Measurements from ENCODE around the gene TOP3B. TPM values are rescaled to one million over a fixed set of nuclear protein-coding genes. Genes with fewer than 3 reads are reported as not detected.

TOP3B gene
- total RNA-seq, 5 donors from 2014 or later (not counting 1 experiment from before 2014, with no cell fraction given), result 58.9 to 90.6 (median 65.9) TPM

- DNase-seq (no peak), ATAC-seq (replicated peaks in 1 of 4) (no peak)
- Mint-ChIP-seq H3K4me1 (no peaks in the 10 kb centered on the region), H3K27ac (no peak overlapping the region), H3K9me3 (no peaks in the 10 kb centered on the region), H3K27me3 (no peaks in the 10 kb centered on the region), H3K36me3 (peaks cover 3% of the 10 kb centered on the region), H3K4me3 (no peak overlapping the region)
- Histone ChIP-seq H3K27me3 (replicated peaks in 1 of 2; ENCODE audit: control insufficient read depth in 2 of 2, extremely low read depth in 1 of 2, insufficient read depth in 2 of 2, low read length in 1 of 2) (no peaks in the 10 kb centered on the region), H3K27ac (ENCODE audit: low read length) (no peak overlapping the region), H3K4me1 (ENCODE audit: control insufficient read depth in 1 of 2, extremely low read depth in 1 of 2, insufficient read depth in 2 of 2, low read length in 2 of 2) (no peaks in the 10 kb centered on the region), H3K9me3 (no peaks in the 10 kb centered on the region), H3K4me3 (ENCODE audit: control insufficient read depth in 1 of 2, extremely low read depth in 1 of 2, low read length in 1 of 2) (no peak overlapping the region), H3K36me3 (ENCODE audit: control insufficient read depth in 2 of 2, extremely low read depth in 1 of 2, insufficient read depth in 1 of 2, low read length in 1 of 2) (peaks cover 0 to 5% of the 10 kb centered on the region in 2 donors)
- WGBS (ENCODE audit: insufficient coverage), result 91% methylated on average over 15 of the region's 21 CpGs
- CTCF ChIA-PET, result interaction anchor here in 1 of 2 donors (0.6 kb wide), 1 partner anchor 441 kb away, joined by 4 read pairs; no protein-coding TSS in a partner anchor
- POLR2A ChIA-PET, result interaction anchor here in 1 of 2 donors (0.5 kb wide), 1 partner anchor 67 kb away, joined by 3 read pairs; no protein-coding TSS in a partner anchor
Observed at GRCh38 chr22:21923163-21923561, 59.4 kb downstream of the TOP3B start.

- no peak for ATAC-seq (replicated peaks in 1 of 4)
- no peak overlapping the region for H3K4me3 ChIP-seq (ENCODE audit: control insufficient read depth in 1 of 2, extremely low read depth in 1 of 2, low read length in 1 of 2)
- H3K36me3 ChIP-seq (ENCODE audit: control insufficient read depth in 2 of 2, extremely low read depth in 1 of 2, insufficient read depth in 1 of 2, low read length in 1 of 2), result peaks cover 0 to 5% of the 10 kb centered on the region in 2 donors
- no peaks in the 10 kb centered on the region for H3K27me3 ChIP-seq (replicated peaks in 1 of 2; ENCODE audit: control insufficient read depth in 2 of 2, extremely low read depth in 1 of 2, insufficient read depth in 2 of 2, low read length in 1 of 2)
- H3K4me1 ChIP-seq (ENCODE audit: control insufficient read depth in 1 of 2, extremely low read depth in 1 of 2, insufficient read depth in 2 of 2, low read length in 2 of 2), result no peaks in the 10 kb centered on the region
- no peak overlapping the region for H3K27ac ChIP-seq (ENCODE audit: low read length)
- DNase-seq, result no peak
- 93% methylated on average over 11 of the region's 20 CpGs for WGBS (ENCODE audit: insufficient coverage)
- ChIA-PET POLR2A (interaction anchor here in 1 of 2 donors (0.5 kb wide), 1 partner anchor 66 kb away, joined by 3 read pairs; no protein-coding TSS in a partner anchor), CTCF (no interaction called here)
- Mint-ChIP-seq H3K27me3 (no peaks in the 10 kb centered on the region), H3K36me3 (peaks cover 3% of the 10 kb centered on the region), H3K27ac (no peak overlapping the region), H3K4me1 (no peaks in the 10 kb centered on the region), H3K9me3 (no peaks in the 10 kb centered on the region), H3K4me3 (no peak overlapping the region)
- no peaks in the 10 kb centered on the region for H3K9me3 ChIP-seq
Observed at GRCh38 chr22:21922370-21923162, 60.0 kb downstream of the TOP3B start.

GRCh38 chr22:21921729-21922128 is 60.9 kb downstream of the TOP3B start:
- H3K27ac Mint-ChIP-seq, result no peak overlapping the region
- H3K4me1 Mint-ChIP-seq, result no peaks in the 10 kb centered on the region
- ATAC-seq (replicated peaks in 1 of 4) (no peak), DNase-seq (no peak)
- Histone ChIP-seq H3K9me3 (no peaks in the 10 kb centered on the region), H3K36me3 (ENCODE audit: control insufficient read depth in 2 of 2, extremely low read depth in 1 of 2, insufficient read depth in 1 of 2, low read length in 1 of 2) (peaks cover 0 to 5% of the 10 kb centered on the region in 2 donors), H3K27me3 (replicated peaks in 1 of 2; ENCODE audit: control insufficient read depth in 2 of 2, extremely low read depth in 1 of 2, insufficient read depth in 2 of 2, low read length in 1 of 2) (no peaks in the 10 kb centered on the region), H3K4me3 (ENCODE audit: control insufficient read depth in 1 of 2, extremely low read depth in 1 of 2, low read length in 1 of 2) (no peak overlapping the region), H3K4me1 (ENCODE audit: control insufficient read depth in 1 of 2, extremely low read depth in 1 of 2, insufficient read depth in 2 of 2, low read length in 2 of 2) (no peaks in the 10 kb centered on the region), H3K27ac (ENCODE audit: low read length) (no peak overlapping the region)
- ChIA-PET POLR2A (no interaction called here), CTCF (no interaction called here)
- no peak overlapping the region for H3K4me3 Mint-ChIP-seq
- 100% methylated on average over 1 of the region's 8 CpGs for WGBS (ENCODE audit: insufficient coverage)
- H3K36me3 Mint-ChIP-seq, result peaks cover 3% of the 10 kb centered on the region
- H3K27me3 Mint-ChIP-seq, result no peaks in the 10 kb centered on the region
- no peaks in the 10 kb centered on the region for H3K9me3 Mint-ChIP-seq

GRCh38 chr22:21921184-21921721 is 61.3 kb downstream of the TOP3B start:
- H3K27ac ChIP-seq (ENCODE audit: low read length), result no peak overlapping the region
- 92% methylated on average over 10 of the region's 13 CpGs for WGBS (ENCODE audit: insufficient coverage)
- ChIA-PET POLR2A (no interaction called here), CTCF (no interaction called here)
- peaks cover 0 to 5% of the 10 kb centered on the region in 2 donors for H3K36me3 ChIP-seq (ENCODE audit: control insufficient read depth in 2 of 2, extremely low read depth in 1 of 2, insufficient read depth in 1 of 2, low read length in 1 of 2)
- H3K27me3 Mint-ChIP-seq, result no peaks in the 10 kb centered on the region
- H3K27ac Mint-ChIP-seq, result no peak overlapping the region
- H3K36me3 Mint-ChIP-seq, result peaks cover 3% of the 10 kb centered on the region
- H3K4me3 ChIP-seq (ENCODE audit: control insufficient read depth in 1 of 2, extremely low read depth in 1 of 2, low read length in 1 of 2), result no peak overlapping the region
- DNase-seq (no peak), ATAC-seq (replicated peaks in 1 of 4) (no peak)
- H3K9me3 Mint-ChIP-seq, result no peaks in the 10 kb centered on the region
- no peak overlapping the region for H3K4me3 Mint-ChIP-seq
- no peaks in the 10 kb centered on the region for H3K4me1 ChIP-seq (ENCODE audit: control insufficient read depth in 1 of 2, extremely low read depth in 1 of 2, insufficient read depth in 2 of 2, low read length in 2 of 2)
- H3K4me1 Mint-ChIP-seq, result no peaks in the 10 kb centered on the region
- H3K27me3 ChIP-seq (replicated peaks in 1 of 2; ENCODE audit: control insufficient read depth in 2 of 2, extremely low read depth in 1 of 2, insufficient read depth in 2 of 2, low read length in 1 of 2), result no peaks in the 10 kb centered on the region
- no peaks in the 10 kb centered on the region for H3K9me3 ChIP-seq

- H3K27ac ChIP-seq (ENCODE audit: low read length), result no peak overlapping the region
- peaks cover 3% of the 10 kb centered on the region for H3K36me3 Mint-ChIP-seq
- H3K4me3 Mint-ChIP-seq, result no peak overlapping the region
- no peaks in the 10 kb centered on the region for H3K4me1 Mint-ChIP-seq
- ChIA-PET POLR2A (no interaction called here), CTCF (no interaction called here)
- no peaks in the 10 kb centered on the region for H3K9me3 ChIP-seq
- H3K4me3 ChIP-seq (ENCODE audit: control insufficient read depth in 1 of 2, extremely low read depth in 1 of 2, low read length in 1 of 2), result no peak overlapping the region
- WGBS (ENCODE audit: insufficient coverage), result 91% methylated on average over 14 of the region's 16 CpGs
- H3K27me3 Mint-ChIP-seq, result no peaks in the 10 kb centered on the region
- H3K27me3 ChIP-seq (replicated peaks in 1 of 2; ENCODE audit: control insufficient read depth in 2 of 2, extremely low read depth in 1 of 2, insufficient read depth in 2 of 2, low read length in 1 of 2), result no peaks in the 10 kb centered on the region
- H3K36me3 ChIP-seq (ENCODE audit: control insufficient read depth in 2 of 2, extremely low read depth in 1 of 2, insufficient read depth in 1 of 2, low read length in 1 of 2), result peaks cover 0 to 5% of the 10 kb centered on the region in 2 donors
- DNase-seq (no peak), ATAC-seq (replicated peaks in 1 of 4) (no peak)
- H3K4me1 ChIP-seq (ENCODE audit: control insufficient read depth in 1 of 2, extremely low read depth in 1 of 2, insufficient read depth in 2 of 2, low read length in 2 of 2), result no peaks in the 10 kb centered on the region
- no peak overlapping the region for H3K27ac Mint-ChIP-seq
- H3K9me3 Mint-ChIP-seq, result no peaks in the 10 kb centered on the region
Observed at GRCh38 chr22:21920341-21921183, 62.0 kb downstream of the TOP3B start.

GRCh38 chr22:21919526-21920307 is 62.9 kb downstream of the TOP3B start:
- peaks cover 3% of the 10 kb centered on the region for H3K36me3 Mint-ChIP-seq
- H3K4me3 Mint-ChIP-seq, result no peak overlapping the region
- no peaks in the 10 kb centered on the region for H3K9me3 Mint-ChIP-seq
- ChIA-PET POLR2A (no interaction called here), CTCF (no interaction called here)
- WGBS (ENCODE audit: insufficient coverage), result 99% methylated on average over 9 of the region's 20 CpGs
- no peaks in the 10 kb centered on the region for H3K27me3 ChIP-seq (replicated peaks in 1 of 2; ENCODE audit: control insufficient read depth in 2 of 2, extremely low read depth in 1 of 2, insufficient read depth in 2 of 2, low read length in 1 of 2)
- no peaks in the 10 kb centered on the region for H3K9me3 ChIP-seq
- no peak overlapping the region for H3K27ac ChIP-seq (ENCODE audit: low read length)
- no peak for ATAC-seq (replicated peaks in 1 of 4)
- peaks cover 0 to 5% of the 10 kb centered on the region in 2 donors for H3K36me3 ChIP-seq (ENCODE audit: control insufficient read depth in 2 of 2, extremely low read depth in 1 of 2, insufficient read depth in 1 of 2, low read length in 1 of 2)
- no peak overlapping the region for H3K4me3 ChIP-seq (ENCODE audit: control insufficient read depth in 1 of 2, extremely low read depth in 1 of 2, low read length in 1 of 2)
- no peak overlapping the region for H3K27ac Mint-ChIP-seq
- H3K4me1 Mint-ChIP-seq, result no peaks in the 10 kb centered on the region
- no peaks in the 10 kb centered on the region for H3K27me3 Mint-ChIP-seq
- DNase-seq, result no peak
- no peaks in the 10 kb centered on the region for H3K4me1 ChIP-seq (ENCODE audit: control insufficient read depth in 1 of 2, extremely low read depth in 1 of 2, insufficient read depth in 2 of 2, low read length in 2 of 2)

Data from T-cell (primary cell).